Stimulated activated naive CD8-positive, alpha-beta T cell treated with anti-CD3 and anti-CD28 coated beads, Interleukin-15, Interleukin-2, amounts not matched to agents 100 ng/mL and 50 ng/mL, for 24 hours (primary cell): ENCODE results near the gene FHDC1.

ENCODE experiments used
- H3K27ac Mint-ChIP-seq: one replicate; pipeline ENCODE4 v1.8.0; 2021; ENCODE audit warnings: mild to moderate bottlenecking, mixed read lengths
- H3K27me3 Mint-ChIP-seq: one replicate; pipeline ENCODE4 v1.8.0; 2021; ENCODE audit warnings: mixed read lengths
- H3K36me3 Mint-ChIP-seq: one replicate; pipeline ENCODE4 v1.8.0; 2021; ENCODE audit warnings: low read depth, mixed read lengths
- H3K4me1 Mint-ChIP-seq: one replicate; pipeline ENCODE4 v1.8.0; 2021; ENCODE audit warnings: low read depth, mixed read lengths
- H3K4me3 Mint-ChIP-seq: one replicate; pipeline ENCODE4 v1.8.0; 2021; ENCODE audit warnings: mild to moderate bottlenecking, mixed read lengths
- H3K9me3 Mint-ChIP-seq: one replicate; pipeline ENCODE4 v1.8.0; 2021; ENCODE audit warnings: mixed read lengths

FHDC1 gene

GRCh38 chr4:152975380-152976211, 39.5 kb downstream of the FHDC1 start:
- Mint-ChIP-seq H3K4me1 (no peaks in the 10 kb centered on the region), H3K36me3 (no peaks in the 10 kb centered on the region), H3K27ac (no peak overlapping the region), H3K27me3 (no peaks in the 10 kb centered on the region), H3K9me3 (no peaks in the 10 kb centered on the region), H3K4me3 (no peak overlapping the region)

- no peaks in the 10 kb centered on the region for H3K27me3 Mint-ChIP-seq
- no peaks in the 10 kb centered on the region for H3K4me1 Mint-ChIP-seq
- H3K36me3 Mint-ChIP-seq, result no peaks in the 10 kb centered on the region
- H3K4me3 Mint-ChIP-seq, result no peak overlapping the region
- H3K27ac Mint-ChIP-seq, result no peak overlapping the region
- no peaks in the 10 kb centered on the region for H3K9me3 Mint-ChIP-seq
These were observed 40.2 kb downstream of the FHDC1 start for GRCh38 chr4:152976212-152976761.

GRCh38 chr4:152979731-152980330, 43.7 kb downstream of the FHDC1 start:
- Mint-ChIP-seq H3K27me3 (no peaks in the 10 kb centered on the region), H3K4me1 (no peaks in the 10 kb centered on the region), H3K36me3 (no peaks in the 10 kb centered on the region), H3K9me3 (no peaks in the 10 kb centered on the region), H3K4me3 (no peak overlapping the region), H3K27ac (no peak overlapping the region)

GRCh38 chr4:152981278-152981677, 45.2 kb downstream of the FHDC1 start:
- Mint-ChIP-seq H3K36me3 (no peaks in the 10 kb centered on the region), H3K4me1 (no peaks in the 10 kb centered on the region), H3K9me3 (no peaks in the 10 kb centered on the region), H3K4me3 (no peak overlapping the region), H3K27ac (no peak overlapping the region), H3K27me3 (no peaks in the 10 kb centered on the region)

GRCh38 chr4:152981842-152982241, 45.7 kb downstream of the FHDC1 start:
- Mint-ChIP-seq H3K9me3 (no peaks in the 10 kb centered on the region), H3K27ac (no peak overlapping the region), H3K27me3 (no peaks in the 10 kb centered on the region)

GRCh38 chr4:152983221-152983620, 47.1 kb downstream of the FHDC1 start:
- Mint-ChIP-seq H3K4me1 (no peaks in the 10 kb centered on the region), H3K27ac (no peak overlapping the region), H3K27me3 (no peaks in the 10 kb centered on the region), H3K36me3 (no peaks in the 10 kb centered on the region), H3K9me3 (no peaks in the 10 kb centered on the region), H3K4me3 (no peak overlapping the region)

More at GRCh38 chr4:152981842-152982241, 45.7 kb downstream of the FHDC1 start:
- Mint-ChIP-seq H3K4me1 (no peaks in the 10 kb centered on the region), H3K36me3 (no peaks in the 10 kb centered on the region), H3K4me3 (no peak overlapping the region)

- Mint-ChIP-seq H3K4me1 (no peaks in the 10 kb centered on the region), H3K4me3 (no peak overlapping the region), H3K27me3 (no peaks in the 10 kb centered on the region), H3K9me3 (no peaks in the 10 kb centered on the region), H3K36me3 (no peaks in the 10 kb centered on the region), H3K27ac (no peak overlapping the region)
These were observed 47.8 kb downstream of the FHDC1 start for GRCh38 chr4:152983774-152984411.

- Mint-ChIP-seq H3K4me1 (no peaks in the 10 kb centered on the region), H3K36me3 (no peaks in the 10 kb centered on the region), H3K27ac (no peak overlapping the region), H3K27me3 (no peaks in the 10 kb centered on the region), H3K4me3 (no peak overlapping the region), H3K9me3 (no peaks in the 10 kb centered on the region)
These were observed 52.8 kb downstream of the FHDC1 start for GRCh38 chr4:152988721-152989553.

GRCh38 chr4:152989554-152989970, 53.4 kb downstream of the FHDC1 start:
- Mint-ChIP-seq H3K4me1 (no peaks in the 10 kb centered on the region), H3K27ac (no peak overlapping the region), H3K27me3 (no peaks in the 10 kb centered on the region), H3K9me3 (no peaks in the 10 kb centered on the region), H3K36me3 (no peaks in the 10 kb centered on the region), H3K4me3 (no peak overlapping the region)

- no peak overlapping the region for H3K27ac Mint-ChIP-seq
- no peaks in the 10 kb centered on the region for H3K36me3 Mint-ChIP-seq
- no peaks in the 10 kb centered on the region for H3K27me3 Mint-ChIP-seq
- no peak overlapping the region for H3K4me3 Mint-ChIP-seq
- H3K4me1 Mint-ChIP-seq, result no peaks in the 10 kb centered on the region
- H3K9me3 Mint-ChIP-seq, result no peaks in the 10 kb centered on the region
These were observed 54.5 kb downstream of the FHDC1 start for GRCh38 chr4:152990471-152991131.

- Mint-ChIP-seq H3K27ac (no peak overlapping the region), H3K27me3 (no peaks in the 10 kb centered on the region), H3K36me3 (no peaks in the 10 kb centered on the region), H3K9me3 (no peaks in the 10 kb centered on the region), H3K4me1 (no peaks in the 10 kb centered on the region), H3K4me3 (no peak overlapping the region)
These were observed 55.3 kb downstream of the FHDC1 start for GRCh38 chr4:152991398-152991797.

GRCh38 chr4:152992027-152992426, 55.9 kb downstream of the FHDC1 start:
- Mint-ChIP-seq H3K27ac (no peak overlapping the region), H3K36me3 (no peaks in the 10 kb centered on the region), H3K4me3 (no peak overlapping the region), H3K27me3 (no peaks in the 10 kb centered on the region), H3K9me3 (no peaks in the 10 kb centered on the region), H3K4me1 (no peaks in the 10 kb centered on the region)

GRCh38 chr4:152992466-152992865, 56.3 kb downstream of the FHDC1 start:
- H3K27me3 Mint-ChIP-seq, result no peaks in the 10 kb centered on the region
- H3K4me1 Mint-ChIP-seq, result no peaks in the 10 kb centered on the region
- no peaks in the 10 kb centered on the region for H3K36me3 Mint-ChIP-seq
- H3K27ac Mint-ChIP-seq, result no peak overlapping the region
- no peaks in the 10 kb centered on the region for H3K9me3 Mint-ChIP-seq
- H3K4me3 Mint-ChIP-seq, result no peak overlapping the region

GRCh38 chr4:152994038-152994437, 57.9 kb downstream of the FHDC1 start:
- Mint-ChIP-seq H3K4me1 (no peaks in the 10 kb centered on the region), H3K27ac (no peak overlapping the region), H3K9me3 (no peaks in the 10 kb centered on the region), H3K27me3 (no peaks in the 10 kb centered on the region), H3K4me3 (no peak overlapping the region), H3K36me3 (no peaks in the 10 kb centered on the region)
